Activated CD4-positive, CD25-positive, alpha-beta regulatory T cell treated with anti-CD3 and anti-CD28 coated beads, Interleukin-2, amount 50 U/mL, for 16 hours (primary cell): ENCODE results near the gene PAPOLA.

Experiments
- DNase-seq: peaks from one replicate; pipeline ENCODE4 v3.0.0-alpha.2; 2020; ENCODE audit warnings: low read depth, low spot score

The PAPOLA gene

DNA sequence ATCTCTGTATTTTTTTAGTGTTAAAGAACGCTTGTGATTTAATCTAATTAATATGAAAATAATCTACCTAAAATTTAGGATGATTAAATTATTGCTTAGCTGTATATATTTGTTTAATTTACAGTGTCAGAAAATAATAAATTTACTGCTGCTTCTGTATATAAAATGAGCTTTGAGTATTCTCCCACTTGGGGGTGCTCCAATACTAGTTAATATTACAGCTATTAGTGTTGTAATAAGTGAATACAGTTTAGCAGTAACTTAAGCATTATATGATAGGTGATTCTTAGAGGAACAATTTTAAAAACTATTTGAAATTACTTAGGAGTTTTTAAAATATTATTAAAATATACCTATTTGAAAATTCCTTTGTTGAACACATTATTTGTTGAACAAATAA, 62.2 kb downstream of the PAPOLA start:
- no peak for DNase-seq

DNA sequence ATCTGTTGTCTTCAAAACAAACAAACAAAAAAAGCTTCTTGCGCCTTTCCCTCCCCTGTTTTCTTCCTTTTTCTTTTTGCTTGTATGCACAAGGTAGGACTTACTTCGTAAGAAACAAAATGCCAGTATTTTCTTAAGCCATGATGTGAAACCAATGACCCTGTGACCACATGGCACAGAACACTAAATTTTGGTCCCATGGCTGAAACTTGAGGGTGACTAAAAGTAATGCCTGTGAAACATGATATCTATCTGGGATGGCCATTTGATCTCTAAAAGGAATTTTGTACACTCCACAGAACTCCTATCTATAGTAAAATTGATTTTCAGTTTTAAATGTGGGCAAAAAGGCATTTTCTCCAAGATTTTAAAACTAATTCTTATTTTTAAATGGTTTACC, 63.6 kb downstream of the PAPOLA start:
- no peak for DNase-seq

DNA sequence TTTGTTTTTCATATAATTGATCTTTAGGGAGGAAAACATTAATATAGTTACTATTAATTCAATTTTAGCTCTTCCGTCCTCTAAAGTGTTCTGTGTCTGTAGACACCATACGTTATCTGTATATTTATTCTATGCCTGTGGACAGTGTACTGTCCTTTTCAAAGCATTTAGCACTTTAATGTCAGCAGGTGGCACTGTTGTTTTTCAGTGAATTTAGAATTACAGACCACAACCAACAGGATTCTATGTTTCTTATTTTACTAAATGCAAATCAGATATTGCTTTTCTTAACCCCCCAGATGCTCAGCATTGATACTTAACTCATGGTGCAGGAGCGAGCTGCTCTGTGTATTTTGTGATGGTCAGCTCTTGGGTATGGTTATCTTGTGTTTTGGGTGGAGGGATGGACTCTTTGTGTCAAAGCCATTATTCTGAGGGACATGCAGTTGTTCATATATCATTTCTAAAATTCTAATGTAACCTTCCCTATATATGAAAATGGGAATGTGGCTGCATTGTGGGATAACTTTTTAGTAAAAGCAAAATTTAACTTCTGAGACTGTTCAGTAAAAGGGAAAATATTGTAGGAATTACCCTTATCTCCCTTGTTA, 65.2 kb downstream of the PAPOLA start:
- DNase-seq = no peak

DNA sequence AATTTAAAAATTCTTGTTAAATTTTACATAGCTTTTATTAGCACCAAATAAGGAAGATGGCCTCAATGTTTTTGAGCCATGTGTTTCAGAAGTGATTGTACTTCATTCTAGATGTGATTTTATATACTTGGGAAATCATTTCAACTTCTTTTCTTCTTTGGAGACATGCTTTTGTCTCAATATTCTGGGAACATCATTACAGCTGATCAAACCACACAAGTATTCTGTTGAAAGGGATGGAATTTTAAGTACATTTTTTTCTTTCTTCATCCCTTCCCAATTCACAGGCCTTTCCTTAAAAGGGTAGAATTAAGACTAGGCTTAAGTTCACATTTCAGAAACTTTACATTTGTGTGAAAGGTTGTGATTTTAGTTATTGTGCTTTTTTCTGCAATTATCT, 66.4 kb downstream of the PAPOLA start:
- no peak for DNase-seq

DNA sequence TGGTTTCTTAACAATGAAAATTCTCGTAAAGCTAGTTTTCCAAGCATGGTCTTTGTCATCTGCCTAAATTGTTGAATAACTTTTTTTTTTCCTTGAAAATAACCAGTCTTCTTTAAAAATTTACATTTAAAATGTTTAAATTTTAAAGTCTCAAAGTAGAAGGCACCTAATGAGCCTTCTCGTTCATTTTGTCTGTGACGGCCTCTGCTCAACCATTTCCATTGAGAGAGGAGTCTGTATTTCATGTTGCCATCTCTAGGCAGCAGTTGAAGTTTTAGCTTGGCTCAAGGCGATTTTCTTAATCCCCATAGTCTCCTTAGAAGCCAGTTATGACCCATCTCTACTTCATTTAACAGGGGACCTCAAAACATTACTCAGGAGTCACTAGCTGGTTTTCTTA, 69.1 kb downstream of the PAPOLA start:
- DNase-seq = no peak

DNA sequence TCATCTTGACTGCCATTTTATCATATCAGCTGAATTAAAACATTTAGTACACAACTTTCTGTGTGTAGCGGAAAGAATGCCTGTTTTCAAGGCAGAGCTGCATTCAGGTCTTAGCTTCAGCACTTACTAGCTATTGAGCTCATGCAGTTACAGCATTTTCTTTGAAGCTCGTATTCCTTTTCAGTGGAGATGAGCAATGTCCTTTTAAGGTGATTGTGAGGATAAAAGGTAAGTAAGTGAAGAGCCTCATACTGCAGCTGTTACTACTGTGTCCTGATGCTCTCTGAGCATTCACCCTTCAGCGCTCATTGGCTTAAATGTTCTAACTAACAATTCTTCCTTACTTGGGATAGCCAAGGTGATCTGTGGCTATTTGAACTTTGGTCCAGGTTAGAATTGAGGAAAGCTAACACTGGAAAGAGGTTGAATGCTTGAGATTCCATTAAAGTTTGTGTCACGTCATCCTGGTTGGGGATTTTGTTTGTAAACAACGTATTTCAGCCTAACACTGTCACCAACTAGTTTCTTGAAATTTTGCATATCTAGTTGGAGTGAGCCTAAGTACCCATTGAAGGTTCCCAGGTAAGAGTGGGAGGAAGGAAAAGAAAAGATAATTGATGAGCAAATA, 71.4 kb downstream of the PAPOLA start:
- DNase-seq = no peak

DNA sequence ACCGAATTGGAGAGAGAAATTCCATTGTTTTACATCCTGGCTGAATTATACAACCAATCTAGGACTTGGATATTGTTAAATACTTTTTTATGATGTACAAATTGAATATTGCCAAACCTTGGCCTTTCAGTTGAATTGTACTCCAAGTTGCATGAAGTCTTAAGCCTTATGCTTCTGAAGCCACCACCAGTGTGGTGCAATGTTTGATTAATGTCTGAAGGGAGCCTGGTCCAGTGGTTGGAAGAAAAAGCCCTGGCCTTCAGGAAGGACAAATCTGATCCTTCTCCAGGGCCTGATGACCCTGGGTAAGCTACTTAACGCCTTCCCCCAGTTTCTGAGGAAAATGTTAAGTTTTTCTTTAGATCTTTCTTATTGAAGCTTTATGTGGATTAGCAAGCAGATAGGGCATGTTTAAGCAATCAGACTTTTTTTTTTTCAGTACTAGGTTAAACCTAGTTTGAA, 72.0 kb downstream of the PAPOLA start:
- no peak for DNase-seq

DNA sequence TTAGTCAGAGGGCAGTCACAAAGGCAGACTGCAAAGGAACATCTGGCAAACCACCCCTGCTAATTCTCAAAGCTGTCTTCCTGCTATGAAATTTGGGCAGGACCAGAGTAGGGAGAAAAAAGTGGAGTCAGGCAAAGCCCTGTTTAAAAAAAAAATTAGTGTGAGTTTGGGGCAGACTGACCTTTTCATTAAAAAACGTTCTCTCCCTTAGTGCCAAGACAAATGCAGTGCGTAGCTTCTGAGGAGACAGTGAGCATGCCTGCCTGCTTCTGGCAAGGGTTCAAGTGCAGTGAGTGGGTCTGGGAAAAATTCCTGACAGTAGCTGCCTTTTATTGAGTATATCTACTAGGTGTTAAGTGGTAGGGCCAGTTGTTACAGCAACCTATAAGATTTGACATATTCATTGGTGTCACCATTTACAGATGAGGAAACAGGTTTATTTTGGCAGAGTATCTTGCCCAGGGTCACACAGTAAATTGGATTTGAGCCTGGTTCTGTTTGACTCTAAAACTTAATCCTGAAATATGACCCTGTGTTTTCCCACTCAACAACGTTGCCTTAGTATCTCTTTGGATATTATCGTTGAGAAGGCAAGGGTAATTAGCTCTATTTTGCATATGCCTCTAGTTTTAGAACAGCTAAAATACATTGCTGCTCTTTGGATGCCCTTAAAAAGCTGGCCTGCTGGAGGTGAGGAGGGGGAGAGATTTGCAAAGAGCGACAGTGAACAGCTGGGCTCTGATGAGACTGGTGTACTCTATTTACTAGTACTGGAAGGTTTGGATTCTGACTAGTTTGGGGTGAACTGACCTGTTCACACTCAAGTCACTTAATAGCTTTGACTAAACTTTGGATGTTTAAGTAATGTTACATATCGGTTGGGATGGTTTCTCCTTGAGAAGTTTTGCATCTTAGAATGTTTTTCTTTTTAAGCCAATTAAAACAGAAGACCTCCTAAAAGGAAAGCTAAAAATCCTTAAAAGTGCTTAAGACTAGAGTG, 72.8 kb downstream of the PAPOLA start:
- no peak for DNase-seq

DNA sequence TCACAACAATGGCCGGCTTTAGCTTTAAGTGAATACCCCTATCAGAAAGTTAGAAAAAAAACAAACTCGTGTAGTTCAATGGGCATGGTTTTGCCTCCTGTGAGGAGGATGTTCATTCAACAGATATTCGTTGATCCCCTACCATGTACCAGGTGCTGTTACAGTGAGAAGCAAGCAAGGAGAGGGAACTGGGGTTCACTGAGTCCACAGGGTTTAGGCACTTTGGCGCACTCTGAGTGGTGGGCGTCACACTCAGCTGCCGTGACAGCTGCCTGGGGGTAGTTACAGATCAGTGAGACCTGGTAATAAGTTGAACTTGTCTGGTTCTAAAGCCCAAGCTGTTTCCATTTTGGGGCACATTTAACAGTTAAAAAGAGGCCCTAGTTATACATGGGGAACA, 74.2 kb downstream of the PAPOLA start:
- no peak for DNase-seq

DNA sequence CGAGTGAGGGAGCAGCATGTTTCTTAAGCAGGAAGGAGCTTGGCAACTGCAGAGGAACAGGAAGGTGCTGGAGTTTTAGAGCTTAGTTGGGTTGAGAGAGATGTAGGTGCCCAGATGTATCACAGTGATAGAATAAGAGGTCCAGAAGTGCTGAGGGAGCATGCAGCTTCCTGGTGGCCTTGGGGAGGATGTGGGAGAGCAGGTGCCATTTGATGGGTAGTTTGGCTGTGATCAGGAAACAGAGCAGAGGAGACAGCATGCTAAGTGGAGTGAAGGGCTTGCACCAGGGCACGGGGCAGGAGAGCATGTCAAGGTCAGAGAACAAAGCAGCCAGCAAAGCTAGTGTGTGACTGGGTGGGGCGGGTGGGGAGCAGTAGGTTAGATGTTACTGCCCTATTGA, 74.8 kb downstream of the PAPOLA start:
- no peak for DNase-seq

DNA sequence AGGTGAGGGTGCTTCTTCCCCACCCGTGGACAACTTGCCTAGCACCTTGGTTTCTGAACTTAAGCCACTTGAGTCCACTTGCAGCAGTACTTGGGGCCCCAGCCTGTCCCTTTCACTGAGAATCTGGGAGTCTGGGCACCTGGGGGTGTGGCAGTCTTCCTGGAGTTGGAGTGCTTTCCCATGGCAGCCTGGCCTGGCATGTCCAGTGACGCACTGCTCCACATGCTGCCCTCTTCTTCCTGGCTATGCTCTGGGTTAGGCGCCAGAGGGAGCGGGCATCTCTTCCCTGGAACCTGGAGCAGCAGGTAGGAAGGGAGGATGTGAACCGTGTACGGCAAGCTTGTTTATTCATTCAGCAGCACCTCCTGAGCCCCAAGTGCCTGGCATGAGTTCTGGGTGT, 76.4 kb downstream of the PAPOLA start:
- no peak for DNase-seq

DNA sequence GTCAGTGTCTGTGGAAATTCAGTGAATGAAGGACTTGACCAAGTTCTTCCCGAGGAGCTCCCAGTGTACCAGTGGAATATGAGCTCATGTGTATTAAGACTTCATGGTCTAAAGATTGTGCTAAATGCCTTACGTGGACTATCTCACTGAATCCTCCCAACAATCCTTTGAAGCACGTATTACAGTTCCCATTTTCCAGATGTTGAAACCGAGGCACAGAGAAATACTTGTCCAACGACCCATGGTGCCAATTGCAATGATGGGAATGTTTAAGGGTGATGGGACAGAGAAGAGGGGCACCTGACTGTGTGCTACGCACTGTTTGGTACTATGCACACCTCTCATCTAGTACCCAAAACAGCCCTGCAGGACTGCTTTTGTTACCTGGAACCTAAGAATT, 77.2 kb downstream of the PAPOLA start:
- no peak for DNase-seq

DNA sequence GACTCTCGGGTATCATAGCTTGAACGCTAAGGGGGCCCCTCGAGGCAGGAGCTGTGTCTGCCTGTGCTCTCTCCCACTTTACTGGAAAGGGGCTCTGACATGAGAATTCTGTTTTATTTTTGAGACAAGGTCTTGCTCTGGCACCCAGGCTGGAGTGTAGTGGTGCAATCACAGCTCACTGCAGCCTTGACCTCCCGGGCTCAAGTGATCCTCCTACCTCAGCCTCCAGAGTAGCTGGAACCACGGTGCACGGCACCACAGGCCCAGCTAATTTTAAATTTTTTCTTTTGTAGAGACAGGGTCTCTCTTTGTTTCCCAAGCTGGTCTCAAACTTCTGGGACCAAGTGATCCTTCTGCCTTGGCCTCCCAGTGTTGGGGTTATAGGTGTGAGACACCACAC, 77.7 kb downstream of the PAPOLA start:
- no peak for DNase-seq

DNA sequence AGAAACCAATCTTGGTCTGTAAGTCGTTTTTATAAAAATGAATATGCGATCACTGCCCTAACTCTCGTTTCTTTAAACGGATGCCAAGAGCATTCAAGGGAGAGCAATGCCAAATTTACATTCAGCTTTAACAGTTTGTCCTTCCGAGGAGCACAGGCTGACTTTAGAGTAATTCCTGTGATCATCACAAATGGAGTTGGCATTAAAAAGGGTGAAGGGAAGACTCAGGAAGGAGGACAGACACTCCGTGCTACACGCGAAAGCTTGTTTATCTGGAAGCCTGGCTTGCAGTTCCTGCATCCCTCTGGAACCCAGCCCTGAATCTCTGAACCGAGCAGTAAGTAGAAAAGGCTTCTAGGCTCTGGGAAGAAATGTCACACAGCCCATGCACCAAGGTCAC, 78.4 kb downstream of the PAPOLA start:
- DNase-seq = no peak

DNA sequence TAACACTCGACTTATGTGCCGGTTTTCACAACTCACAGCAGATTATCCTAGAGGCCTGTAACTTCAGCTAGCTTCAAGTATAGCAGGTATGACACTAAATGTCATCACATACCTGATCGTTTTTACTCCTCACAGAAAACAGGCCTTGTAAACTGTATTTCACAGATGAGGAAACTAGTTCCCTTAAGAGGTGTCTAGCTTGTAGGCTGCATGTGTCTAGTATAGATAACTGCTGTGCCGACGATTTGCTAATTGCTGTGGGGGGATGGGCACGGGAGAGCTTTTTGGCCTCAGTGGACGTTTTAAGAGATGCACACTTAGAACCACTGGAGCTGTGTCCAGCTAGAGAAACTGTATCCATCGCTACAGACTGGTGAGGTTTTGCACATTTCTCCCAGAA, 78.8 kb downstream of the PAPOLA start:
- no peak for DNase-seq

DNA sequence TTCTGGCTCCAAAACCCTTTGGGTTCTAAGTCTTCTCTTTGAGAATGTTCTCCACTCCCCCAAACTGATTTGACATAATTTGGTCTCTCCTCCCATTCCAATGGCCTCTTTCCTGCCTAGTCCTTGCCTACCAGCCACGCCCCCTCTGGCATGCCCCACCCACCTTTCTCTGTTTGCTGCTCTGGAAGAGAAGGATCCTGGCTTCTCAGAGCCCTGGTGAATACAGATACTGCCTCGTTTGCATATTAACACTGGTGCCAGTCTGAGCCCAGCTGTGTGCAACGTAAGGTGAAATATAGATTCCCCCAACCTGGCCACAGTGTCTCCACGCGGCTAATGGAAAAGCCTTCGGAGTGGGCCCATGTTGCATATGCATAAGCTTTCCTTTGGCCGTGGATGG, 79.7 kb downstream of the PAPOLA start:
- DNase-seq = no peak

DNA sequence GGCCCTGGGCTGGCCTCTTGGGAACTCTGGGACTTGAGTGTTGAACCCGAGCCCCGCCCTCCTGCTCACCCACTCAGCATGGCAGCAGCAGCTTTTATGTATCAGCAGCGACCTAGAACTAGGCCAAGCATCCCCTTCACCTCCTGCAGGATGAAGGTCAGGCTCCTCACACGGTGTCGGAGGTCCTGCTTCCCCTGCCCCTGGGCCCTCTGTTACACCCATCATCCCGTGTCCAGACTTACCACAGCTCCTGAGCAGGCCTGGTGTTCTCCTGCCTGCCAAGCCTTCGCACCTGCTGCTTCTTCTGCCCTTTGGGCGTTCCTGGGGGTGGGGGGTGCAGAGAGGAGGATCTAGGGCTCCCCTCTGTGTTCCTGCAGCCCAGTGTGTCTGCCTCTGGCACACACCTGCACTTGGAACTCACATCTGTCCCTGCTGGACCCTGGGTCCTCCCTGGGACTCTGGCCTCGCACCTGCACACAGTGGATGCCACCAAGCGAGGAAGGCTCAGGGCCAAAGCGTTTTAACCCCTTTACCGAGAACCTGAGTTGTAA, 80.3 kb downstream of the PAPOLA start:
- no peak for DNase-seq

DNA sequence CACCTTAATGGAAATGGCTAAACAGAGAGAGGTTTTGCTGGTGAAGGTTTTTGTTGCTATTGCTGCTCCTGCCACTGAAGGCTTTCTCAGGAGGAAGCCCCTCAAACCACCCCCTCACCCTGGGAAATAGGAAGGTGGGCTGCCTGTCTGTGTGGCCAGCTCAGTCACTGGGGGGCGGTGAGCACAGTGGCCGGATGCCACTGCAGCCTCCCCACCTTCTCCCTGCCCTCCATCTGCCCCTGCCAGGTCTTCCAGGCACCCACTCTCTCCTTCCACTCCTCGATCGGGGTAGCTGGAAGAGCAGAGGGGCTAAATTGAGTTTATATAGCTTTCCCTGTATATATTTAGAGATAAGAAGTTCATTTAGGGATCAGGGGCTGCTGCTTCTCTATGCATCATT, 80.8 kb downstream of the PAPOLA start:
- DNase-seq = no peak

DNA sequence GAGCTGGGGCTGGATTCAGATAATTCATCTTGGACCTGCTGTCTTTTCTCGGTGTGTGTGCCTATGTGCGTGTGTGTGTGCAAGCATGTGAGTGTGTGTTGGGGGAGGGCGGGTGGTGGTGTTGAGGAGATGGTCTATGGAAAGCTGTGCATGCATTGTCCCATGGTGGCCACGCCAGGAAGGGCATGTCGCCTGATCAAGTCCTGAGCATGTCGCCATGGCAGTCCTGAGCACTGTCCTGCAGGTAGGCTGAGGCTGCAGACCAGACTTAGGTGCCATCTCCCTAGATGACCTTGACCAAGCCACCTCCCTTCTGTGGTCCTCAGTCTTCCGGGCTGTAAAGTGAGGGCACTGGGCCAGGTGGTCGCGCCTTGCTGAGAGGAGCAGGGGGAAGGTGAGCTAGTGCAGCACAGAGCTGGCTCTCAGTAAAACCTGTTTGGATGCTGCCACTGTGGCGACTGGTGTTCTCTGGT, 81.4 kb downstream of the PAPOLA start:
- DNase-seq = no peak

DNA sequence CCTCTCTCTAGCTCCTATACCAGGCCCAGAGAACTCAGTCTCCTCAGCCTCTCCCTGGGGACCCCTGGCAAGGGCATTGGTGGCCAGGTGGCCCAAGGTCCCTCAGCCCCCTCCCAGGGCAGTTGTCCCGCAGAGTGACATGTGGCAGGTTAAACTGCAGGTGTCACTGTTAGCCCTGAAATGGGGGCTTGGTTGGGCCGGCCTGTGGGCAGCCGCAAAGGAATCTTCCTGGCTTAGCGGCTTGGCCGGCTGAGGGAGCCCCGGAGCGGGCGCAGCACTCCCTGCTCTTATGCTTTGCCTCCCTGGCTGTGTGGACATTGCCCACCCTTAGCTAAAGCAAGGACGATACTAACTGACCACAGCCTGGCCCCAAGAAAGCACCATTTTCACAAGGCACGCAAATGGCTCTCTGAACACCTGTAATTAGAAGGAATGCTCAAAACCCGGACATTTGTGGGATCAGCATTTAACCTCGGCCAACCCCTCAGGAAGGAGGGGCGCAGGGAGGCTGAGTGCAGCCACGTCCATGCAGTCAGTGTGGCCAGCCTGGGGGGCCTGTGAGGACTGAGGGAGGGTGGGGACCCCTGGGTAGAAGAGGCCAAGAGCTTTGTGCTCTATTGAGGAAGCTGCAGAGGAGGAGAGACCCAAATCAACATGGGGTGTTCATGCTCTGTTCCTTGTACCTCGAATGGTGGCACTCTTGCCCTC, 82.2 kb downstream of the PAPOLA start:
- DNase-seq = no peak

DNA sequence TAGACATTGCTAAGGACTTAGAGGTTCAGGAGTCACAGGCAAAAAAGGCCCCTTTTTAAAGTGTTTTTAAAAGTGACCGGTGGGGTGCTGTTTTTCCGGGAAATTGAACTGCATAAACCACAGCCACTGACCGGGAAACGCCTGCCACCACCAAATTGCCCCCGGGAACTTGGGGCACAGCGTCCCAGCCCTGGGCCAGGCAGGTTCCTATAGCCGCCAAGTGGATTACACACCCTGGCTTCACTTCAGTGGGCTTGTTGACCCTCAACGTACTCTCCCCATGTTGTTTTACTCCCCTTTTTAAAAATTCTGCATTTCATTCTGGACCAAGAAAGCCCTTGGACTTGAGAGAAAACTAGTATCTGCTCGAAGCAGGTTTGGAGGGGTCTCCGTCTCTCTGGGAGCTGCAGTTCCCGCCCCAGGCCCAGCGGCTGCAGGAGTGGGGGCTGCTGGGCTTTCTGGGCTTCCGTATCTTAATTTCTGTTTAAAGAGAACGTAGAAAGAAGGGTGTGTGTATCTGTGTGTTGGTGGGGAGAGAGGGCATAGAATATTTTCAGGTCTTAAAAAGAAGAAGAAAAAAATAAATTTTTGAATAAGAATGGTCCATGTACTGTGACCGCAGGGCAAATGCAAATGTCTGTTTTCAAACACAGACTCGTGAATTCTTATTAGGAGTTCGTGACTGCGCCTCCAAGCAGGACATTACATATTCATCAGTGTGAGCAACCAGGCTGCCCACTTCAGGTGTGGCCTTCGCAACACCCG, 82.9 kb downstream of the PAPOLA start:
- DNase-seq = no peak
